CD4-positive, alpha-beta T cell treated with Interleukin-4 for 4 hours (primary cell): Measurements from ENCODE around the gene TAF15.

Experiments used
- DNase-seq: peaks from one replicate; pipeline ENCODE4 v3.0.0-alpha.2; 2020

Gene TAF15

GRCh38 chr17:35808962-35809854, at the start of gene TAF15:
TSS of gene TAF15 (plus strand) at chr17:35809484. CDS start at chr17:35809570, 86 bp downstream.
- DNase-seq = peak; percentile 99

- no peak for DNase-seq
These were observed 48.7 kb upstream of the TAF15 start, which contains the start of gene C17orf50 for GRCh38 chr17:35760587-35760986. TSS of gene C17orf50 (plus strand) at chr17:35760887. CDS start at chr17:35760942, 55 bp downstream.

DNA sequence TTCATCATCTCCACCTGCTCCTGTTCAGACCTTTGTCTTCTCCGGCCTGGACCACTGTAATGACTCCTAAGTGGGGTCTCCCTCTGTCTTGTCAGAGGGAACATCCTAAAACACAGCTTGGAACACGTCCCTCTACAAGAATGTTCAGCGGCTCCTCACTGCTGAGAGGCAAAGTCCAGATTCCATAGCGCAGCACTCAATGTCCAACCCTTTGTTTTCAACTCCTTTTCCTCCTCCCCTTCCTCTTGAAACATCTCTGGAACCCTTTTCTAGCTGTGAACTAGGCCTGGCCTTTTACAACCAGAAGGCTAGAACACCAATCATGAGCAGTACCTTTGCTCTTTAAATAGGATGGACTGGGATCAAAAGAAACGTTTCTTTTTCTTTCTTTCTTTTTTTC, 47.7 kb upstream of the TAF15 start:
- DNase-seq = no peak

DNA sequence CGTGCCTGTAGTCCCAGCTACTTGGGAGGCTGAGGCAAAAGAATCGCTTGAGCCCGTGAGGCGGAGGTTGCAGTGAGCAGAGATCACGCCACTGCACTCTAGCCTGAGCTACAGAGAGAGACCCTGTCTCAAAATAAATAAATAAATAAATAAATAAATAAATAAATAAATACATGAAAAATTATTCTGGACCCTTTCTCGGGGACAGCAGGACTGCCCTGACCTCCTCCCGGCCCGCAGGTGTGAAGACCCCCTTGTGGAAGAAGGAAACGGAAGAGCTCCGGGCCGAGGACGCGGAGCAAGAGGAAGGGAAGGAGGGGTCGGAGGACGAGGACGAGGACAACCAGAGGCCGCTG, 45.5 kb upstream of the TAF15 start:
- DNase-seq = no peak

- peak; percentile 83 for DNase-seq
These were observed 44.9 kb upstream of the TAF15 start for GRCh38 chr17:35764123-35764991.

- no peak for DNase-seq
These were observed 44.1 kb upstream of the TAF15 start for GRCh38 chr17:35765086-35765710.

DNA sequence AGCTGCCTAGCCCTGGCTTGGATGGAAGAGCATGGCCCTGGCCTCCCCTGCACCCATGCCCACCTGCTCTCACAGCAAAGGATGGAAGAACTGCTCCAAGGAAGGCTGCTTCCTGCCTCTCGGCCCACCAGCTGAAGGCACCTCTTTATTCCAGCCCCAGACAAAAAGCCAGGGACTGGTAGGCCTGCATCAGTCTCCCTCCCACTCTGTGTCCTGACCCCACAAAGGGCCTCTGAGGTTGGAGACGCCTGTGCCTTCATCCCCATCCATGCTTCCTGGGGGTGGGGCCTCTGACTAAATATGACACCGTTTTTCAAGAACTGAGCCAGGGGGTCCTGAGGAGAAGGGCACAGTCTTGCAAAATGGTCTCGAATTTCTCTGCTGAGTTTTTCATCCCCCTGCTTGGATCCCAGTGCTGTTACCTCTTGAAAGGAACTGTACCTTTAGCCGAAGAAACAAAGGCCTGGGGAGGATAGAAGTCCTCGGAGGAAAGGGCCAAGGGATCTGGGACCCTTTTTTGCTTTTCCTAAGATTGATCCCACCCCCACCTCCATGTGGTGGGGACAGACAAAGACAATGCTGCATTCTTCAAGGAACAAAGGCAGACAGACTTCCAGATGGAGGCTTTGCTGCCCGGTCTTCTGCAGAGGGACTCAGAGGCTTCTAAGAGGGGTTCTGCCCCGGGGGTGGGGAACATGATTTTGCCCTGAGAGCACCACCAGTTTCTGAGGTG, 43.4 kb upstream of the TAF15 start:
- no peak for DNase-seq

DNA sequence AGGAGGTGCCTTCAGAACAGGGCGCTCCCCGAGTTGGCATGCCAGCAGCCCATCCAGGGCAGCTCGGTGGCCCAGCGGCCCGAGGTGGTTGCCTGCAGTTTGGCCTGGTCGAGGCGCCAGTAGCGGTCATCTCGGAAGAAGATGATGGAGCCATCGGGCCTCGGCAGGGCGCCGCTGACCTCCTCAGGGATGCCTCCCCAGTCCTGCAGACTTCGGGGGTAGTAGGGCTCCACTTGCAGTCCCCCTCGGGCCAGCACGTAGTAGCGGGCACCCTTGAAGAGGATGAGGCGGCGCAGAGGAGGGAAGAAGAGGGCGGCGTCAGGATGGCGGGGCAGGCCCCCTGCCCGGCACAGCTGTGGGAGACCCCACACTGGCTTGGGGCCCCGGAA, 42.8 kb upstream of the TAF15 start:
- DNase-seq = no peak

GRCh38 chr17:35766903-35767510, 42.3 kb upstream of the TAF15 start:
- peak; percentile 29 for DNase-seq

GRCh38 chr17:35768797-35769196, 40.5 kb upstream of the TAF15 start:
- DNase-seq = no peak

- DNase-seq = no peak
These were observed 39.3 kb upstream of the TAF15 start for GRCh38 chr17:35769895-35770486.

DNA sequence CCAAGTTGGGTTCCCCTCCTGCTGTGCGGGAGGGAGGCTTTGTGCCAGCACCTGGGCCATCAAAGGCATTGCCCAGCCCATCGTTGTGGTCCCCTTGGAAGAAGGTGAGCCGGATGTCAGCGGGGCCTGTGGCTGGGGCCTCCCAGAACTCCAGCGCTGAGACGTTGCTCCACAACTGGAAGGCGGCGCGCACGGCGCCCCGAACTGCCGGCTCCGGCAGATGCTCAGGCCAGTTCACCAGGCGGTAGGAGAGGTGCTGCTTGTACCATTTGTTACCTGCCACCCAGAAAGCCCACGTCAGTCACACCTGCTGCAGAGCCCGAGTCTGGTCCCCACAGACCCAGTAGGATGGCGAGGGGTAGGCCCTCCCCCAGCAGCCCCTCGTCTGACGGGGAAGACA, 36.2 kb upstream of the TAF15 start:
- DNase-seq = no peak

- DNase-seq = no peak
These were observed 35.4 kb upstream of the TAF15 start for GRCh38 chr17:35773679-35774425.

GRCh38 chr17:35774499-35774898, 34.8 kb upstream of the TAF15 start:
- DNase-seq = no peak

- DNase-seq = no peak
These were observed 34.2 kb upstream of the TAF15 start for GRCh38 chr17:35775039-35775438.

DNA sequence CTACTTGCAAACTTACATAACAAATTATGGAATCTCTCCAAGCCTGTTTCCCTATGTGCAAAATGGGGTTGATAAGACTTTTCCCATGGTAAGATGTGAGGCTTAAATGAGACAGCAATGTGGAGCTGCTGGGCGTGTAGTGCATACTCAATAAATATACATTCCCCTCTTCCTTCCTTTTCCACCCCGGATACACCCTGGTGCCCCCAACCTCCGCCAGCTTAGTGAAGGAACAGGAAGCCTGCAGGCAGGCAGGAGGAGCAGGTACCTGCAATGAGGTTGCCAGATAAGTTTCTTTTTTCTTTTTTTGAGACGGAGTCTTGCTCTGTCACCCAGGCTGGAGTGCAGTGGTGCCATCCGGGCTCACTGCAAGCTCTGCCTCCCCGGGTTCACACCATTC, 33.7 kb upstream of the TAF15 start:
- no peak for DNase-seq

- DNase-seq = no peak
These were observed 30.6 kb upstream of the TAF15 start for GRCh38 chr17:35778641-35779196.

DNA sequence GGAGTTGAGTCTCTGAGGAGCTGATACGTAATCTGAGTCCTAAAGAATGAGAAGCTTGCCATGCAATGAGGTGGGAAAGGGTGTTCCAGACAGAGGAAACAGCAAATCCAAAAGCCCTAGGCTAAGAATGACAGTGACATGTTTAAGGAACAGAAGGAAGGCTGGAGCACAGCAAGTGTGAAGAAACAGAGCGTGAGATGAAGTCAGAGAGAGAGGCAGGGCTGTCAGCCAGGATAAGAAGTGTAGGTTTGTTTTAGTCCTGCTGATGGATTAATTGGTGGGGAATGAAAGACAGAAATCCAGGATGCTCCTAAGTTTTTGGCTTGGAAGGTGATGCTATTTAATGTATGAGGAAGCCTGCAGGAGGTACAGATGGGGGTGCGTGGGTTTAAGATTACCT, 28.3 kb upstream of the TAF15 start:
- no peak for DNase-seq

- no peak for DNase-seq
These were observed 24.4 kb upstream of the TAF15 start for GRCh38 chr17:35784895-35785294.

GRCh38 chr17:35786941-35787432, 22.3 kb upstream of the TAF15 start:
- no peak for DNase-seq
